22Rv1 (cell line): ENCODE results near the gene ARHGEF17.
A peak's percentile ranks its signal among the peaks of the same experiment; 100 is the strongest.

Experiments used
- H3K27ac ChIP-seq: fragments of 450-650 bp; 2 replicates; pipeline ENCODE4 v1.5.1; 2017
- ZFX ChIP-seq: fragments of 450-650 bp; IDR thresholded peaks from 2 replicates; pipeline ENCODE4 v1.6.1; 2017; ENCODE audit warnings: antibody characterized with exemption, borderline replicate concordance
- TF ChIP-seq, protein P1 (sequence below): fragments of 450-650 bp; IDR thresholded peaks from 2 replicates; pipeline ENCODE4 v1.5.1; 2017; ENCODE audit warnings: mild to moderate bottlenecking

The ARHGEF17 gene

DNA sequence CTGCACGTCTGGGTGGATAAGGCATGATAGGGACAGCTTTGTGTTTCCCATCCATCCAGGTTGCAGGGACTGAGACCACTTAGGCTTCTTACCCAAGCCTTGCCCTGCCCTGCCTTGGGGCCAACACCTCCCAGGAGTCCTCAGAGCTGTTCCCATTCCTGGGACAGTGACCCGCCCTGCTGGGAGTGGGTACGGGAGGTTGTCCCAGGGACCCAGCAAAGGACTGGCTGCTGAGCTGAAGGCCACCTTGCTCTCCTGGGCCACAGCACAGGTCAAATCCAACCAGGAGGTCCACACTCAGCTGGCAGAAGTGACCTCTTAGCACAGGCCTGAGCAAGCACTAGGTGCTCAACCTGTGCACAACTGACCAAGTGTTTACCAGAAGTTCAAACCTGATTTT, 16.9 kb upstream of the ARHGEF17 start:
- H3K27ac ChIP-seq = no peak overlapping the region
- TF ChIP-seq ZFX = no peak
- TF ChIP-seq, protein P1, sequence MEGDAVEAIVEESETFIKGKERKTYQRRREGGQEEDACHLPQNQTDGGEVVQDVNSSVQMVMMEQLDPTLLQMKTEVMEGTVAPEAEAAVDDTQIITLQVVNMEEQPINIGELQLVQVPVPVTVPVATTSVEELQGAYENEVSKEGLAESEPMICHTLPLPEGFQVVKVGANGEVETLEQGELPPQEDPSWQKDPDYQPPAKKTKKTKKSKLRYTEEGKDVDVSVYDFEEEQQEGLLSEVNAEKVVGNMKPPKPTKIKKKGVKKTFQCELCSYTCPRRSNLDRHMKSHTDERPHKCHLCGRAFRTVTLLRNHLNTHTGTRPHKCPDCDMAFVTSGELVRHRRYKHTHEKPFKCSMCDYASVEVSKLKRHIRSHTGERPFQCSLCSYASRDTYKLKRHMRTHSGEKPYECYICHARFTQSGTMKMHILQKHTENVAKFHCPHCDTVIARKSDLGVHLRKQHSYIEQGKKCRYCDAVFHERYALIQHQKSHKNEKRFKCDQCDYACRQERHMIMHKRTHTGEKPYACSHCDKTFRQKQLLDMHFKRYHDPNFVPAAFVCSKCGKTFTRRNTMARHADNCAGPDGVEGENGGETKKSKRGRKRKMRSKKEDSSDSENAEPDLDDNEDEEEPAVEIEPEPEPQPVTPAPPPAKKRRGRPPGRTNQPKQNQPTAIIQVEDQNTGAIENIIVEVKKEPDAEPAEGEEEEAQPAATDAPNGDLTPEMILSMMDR = no peak

DNA sequence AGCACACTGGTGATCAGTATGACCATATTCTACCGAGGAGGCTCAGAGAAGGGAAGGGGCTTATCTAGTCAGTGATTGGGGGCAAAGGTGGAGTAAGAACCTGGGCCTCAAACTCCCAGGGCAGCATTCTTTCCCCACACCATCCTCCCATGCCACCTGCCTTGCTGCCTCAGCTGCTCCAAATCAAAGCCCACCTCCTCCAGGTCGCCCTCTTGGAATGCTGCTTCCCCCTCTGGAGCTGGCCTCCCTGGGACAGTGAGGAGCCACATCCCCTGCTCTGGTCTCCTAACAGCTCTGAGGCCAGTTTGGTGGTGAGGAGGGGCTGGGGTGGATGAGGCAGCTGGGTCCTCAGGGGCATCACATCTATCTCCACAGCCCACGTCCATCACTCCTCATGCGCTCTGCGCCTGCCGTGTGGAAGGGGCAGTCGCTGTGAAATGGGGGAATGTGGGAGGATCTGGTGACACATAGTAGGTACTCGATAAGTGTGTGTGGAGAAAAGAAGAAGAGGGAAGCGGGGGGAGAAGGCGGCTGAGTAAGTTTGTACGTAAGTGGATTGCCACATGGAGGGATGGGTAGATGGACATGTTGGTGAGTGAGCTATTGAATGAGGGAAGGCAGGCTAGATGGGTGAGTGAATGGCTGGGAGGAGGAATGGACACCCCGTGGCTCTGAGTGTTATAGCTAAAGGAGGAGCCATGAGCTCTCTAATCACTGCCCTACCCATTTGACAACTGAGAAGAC, 16.1 kb upstream of the ARHGEF17 start:
- no peak overlapping the region for H3K27ac ChIP-seq
- TF ChIP-seq, protein P1 = no peak
- no peak for TF ChIP-seq ZFX

DNA sequence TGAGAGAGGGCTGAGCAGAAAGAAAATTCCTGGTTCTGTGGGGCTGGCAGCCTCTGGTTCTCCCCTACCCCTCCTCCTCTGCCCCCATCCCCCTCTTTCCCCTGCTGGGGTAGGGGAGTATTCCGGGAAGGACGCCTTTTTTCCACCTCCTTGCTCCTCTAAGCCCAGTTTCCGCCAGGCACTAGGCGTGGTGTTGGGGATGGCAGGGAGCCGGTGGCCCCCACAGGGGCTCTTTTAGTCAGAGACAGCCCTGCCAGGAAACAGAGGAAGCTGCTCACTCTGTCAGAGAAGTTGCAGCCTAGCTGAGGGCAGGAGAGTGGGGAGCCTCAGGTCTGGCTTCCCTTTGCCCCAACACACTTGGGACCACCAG, 15.6 kb upstream of the ARHGEF17 start:
- no peak overlapping the region for H3K27ac ChIP-seq
- TF ChIP-seq, protein P1 = no peak
- no peak for TF ChIP-seq ZFX

DNA sequence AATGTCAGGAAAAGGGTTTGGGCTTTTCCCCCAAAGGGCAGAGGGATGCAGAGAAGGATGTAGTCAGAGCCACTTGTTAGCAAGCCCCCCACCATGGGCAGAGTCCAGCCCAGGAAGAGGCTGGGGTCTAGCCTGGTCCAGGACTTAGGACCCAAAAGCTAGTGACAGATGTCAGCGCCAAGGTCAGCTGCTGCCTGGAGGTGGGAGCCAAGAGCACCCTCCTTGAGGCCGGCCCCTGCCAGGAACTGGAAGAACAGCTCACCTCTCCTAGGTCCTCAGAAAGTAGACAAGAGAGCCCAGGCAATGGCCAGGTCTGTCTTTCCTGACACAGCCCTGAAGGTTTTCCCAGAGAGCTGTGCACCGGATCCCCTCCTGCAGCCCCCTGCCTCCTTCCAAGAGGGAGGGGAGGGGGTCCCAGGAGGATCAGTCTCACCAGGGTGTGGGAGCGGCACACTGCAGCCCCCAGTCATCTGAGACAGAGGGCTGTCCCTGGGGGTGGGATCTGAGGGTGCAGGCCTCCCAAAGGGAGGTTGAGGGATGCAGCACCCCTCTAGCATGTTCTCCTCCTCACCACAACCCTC, 14.6 kb upstream of the ARHGEF17 start:
- TF ChIP-seq, protein P1 = no peak
- no peak for TF ChIP-seq ZFX

DNA sequence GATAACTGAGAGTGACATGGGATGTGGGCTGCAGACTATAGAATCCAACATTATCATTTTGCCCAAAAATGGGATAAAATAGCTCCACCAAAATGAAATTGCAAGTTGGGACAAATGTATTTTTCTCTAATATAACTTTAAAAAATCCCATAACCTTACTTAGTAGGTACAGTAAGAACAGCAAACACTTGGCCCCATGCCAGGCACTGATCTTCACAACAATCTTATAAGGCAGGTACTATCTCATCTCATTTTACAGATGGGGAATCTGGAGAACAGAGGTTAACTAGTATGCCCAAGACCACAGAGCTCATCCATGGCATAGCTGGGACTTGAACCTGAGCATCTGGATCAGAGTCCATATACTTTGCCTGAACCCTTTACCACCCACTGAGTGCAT, 13.5 kb upstream of the ARHGEF17 start:
- no peak for TF ChIP-seq ZFX
- TF ChIP-seq, protein P1 = no peak
- no peak overlapping the region for H3K27ac ChIP-seq

More for the DNA sequence above, 14.6 kb upstream of the ARHGEF17 start:
- H3K27ac ChIP-seq = no peak overlapping the region

DNA sequence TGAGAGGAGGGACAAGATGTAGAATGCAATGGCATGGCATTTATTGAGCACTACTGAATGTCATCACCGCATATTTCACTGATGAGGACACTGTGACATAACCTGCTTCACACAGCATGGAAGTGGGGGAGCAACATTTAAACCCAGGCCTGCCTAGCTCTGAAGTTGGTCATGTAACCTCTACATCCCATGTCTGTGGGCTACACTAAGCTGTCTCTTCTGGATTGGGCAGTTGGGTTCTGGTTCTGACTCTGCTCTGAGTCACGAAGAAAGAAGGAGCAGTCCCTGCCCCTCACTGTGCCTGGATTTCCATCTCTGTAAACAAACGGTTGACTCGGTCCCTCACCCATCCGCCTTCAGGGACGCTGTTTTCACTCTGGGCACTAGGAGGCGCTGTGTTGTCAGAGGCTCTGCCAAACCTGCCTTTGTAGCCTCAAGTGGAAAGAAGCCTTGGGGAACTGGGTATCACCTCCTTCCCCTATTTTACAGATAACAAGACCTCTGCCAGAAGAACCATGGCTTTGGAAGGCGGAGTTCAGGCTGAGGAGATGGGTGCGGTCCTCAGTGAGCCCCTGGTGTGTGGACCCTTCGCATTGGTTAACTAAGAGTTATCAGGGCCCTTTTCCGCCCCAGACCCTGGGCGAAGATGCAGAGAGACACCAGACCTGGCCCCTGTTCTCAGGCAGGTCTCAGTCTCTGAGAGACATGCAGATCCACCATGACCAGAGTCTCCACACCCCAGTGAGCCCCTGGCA, 12.7 kb upstream of the ARHGEF17 start:
- no peak overlapping the region for H3K27ac ChIP-seq
- TF ChIP-seq ZFX = no peak
- TF ChIP-seq, protein P1 = peak; percentile 97

DNA sequence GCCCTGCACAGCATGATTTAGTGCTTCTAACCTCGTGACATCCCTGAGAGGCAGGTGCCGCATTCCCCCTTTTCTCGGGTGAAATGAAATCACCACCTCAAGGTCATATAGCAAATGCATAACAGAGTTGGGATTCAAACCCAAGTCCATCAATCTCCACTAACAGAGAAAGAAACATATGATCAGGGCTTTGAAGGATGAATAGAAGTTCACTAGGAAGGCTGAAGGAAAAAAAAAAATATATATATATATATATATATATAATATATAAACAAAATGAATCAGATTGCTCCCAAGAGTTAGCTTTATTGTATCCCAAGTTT, 12.1 kb upstream of the ARHGEF17 start:
- no peak for TF ChIP-seq ZFX
- TF ChIP-seq, protein P1 = no peak
- H3K27ac ChIP-seq = no peak overlapping the region
